Heart left ventricle (tissue), 16 donors: ENCODE measurements around the gene NFE2. TPM values are rescaled to one million over a fixed set of nuclear protein-coding genes. Genes with fewer than 3 reads are reported as not detected.
"Not testable (repeated sequence)": the region's sequence is repeated elsewhere in the genome, so short reads cannot be mapped to it uniquely, and the experiment has no call there.

Source experiments
- ATAC-seq, 4 donors: fragments of 200-7000 bp; cut with Tn5 transposase; one replicate each; pipeline ENCODE4 v1.9.1; 2020 to 2022; ENCODE audit warnings: moderate library complexity in 4 of 4, mild to moderate bottlenecking in 3 of 4, moderate number of reproducible peaks in 1 of 4
- DNase-seq, 5 donors: peaks; one replicate each; pipeline ENCODE4 v3.0.0-alpha.2; 2020
- H3K27ac ChIP-seq, 12 donors: fragments of 200-600 bp; sonication (generic) in 4 of 12; one replicate each; pipeline versions ENCODE4 v1.5.0 to v1.8.0; 2016 to 2022; ENCODE audit warnings: mild to moderate bottlenecking in 2 of 12
- H3K27me3 ChIP-seq, 9 donors: fragments of 200-600 bp; sonication (generic) in 2 of 9; one replicate each; pipeline versions ENCODE4 v1.5.1 to v1.8.0; 2016 to 2022; ENCODE audit warnings: mild to moderate bottlenecking in 3 of 9
- H3K36me3 ChIP-seq, 9 donors: fragments of 200-600 bp; sonication (generic) in 2 of 9; one replicate each; pipeline versions ENCODE4 v1.5.0 to v1.8.0; 2018 to 2022; ENCODE audit warnings: mild to moderate bottlenecking in 2 of 9
- H3K4me1 ChIP-seq, 12 donors: fragments of 200-600 bp; sonication (generic) in 4 of 12; one replicate each; pipeline versions ENCODE4 v1.5.0 to v1.8.0; 2016 to 2022; ENCODE audit warnings: mild to moderate bottlenecking in 3 of 12
- H3K4me3 ChIP-seq, 12 donors: fragments of 200-600 bp; sonication (generic) in 4 of 12; one replicate each; pipeline versions ENCODE4 v1.5.0 to v1.8.0; 2017 to 2022; ENCODE audit warnings: mild to moderate bottlenecking in 9 of 12, moderate library complexity in 4 of 12
- H3K9me3 ChIP-seq, 12 donors: fragments of 200-600 bp; sonication (generic) in 4 of 12; one replicate each; pipeline versions ENCODE4 v1.5.0 to v1.8.0; 2016 to 2022; ENCODE audit warnings: mild to moderate bottlenecking in 1 of 12
- POLR2A ChIP-seq, 2 donors: fragments of 450-650 bp; IDR thresholded peaks; one replicate each; pipeline ENCODE4 v1.6.1; 2017; ENCODE audit warnings: antibody characterized with exemption in 2 of 2, mild to moderate bottlenecking in 2 of 2, moderate library complexity in 2 of 2
- WGBS, 4 donors: extraction: QIAGEN DNeasy Blood & Tissue Kit in 2 of 4; methylation state at CpG; one replicate each; pipeline versions ENCODE4 v1.1.5 to v1.1.7; 2013 to 2018; 5-methylcytosine and 5-hydroxymethylcytosine counted together
- intact Hi-C, 10 donors: fragments of 100-400 bp; cut with DNase I; formaldehyde crosslinking; loops; one replicate each; pipeline versions ENCODE4 v1.11.1 to v1.14.2; 2022
- polyA plus RNA-seq, 2 donors: library from polyadenylated mRNA; stranded (reverse); fragments of 200-250 nt; gene quantifications; one replicate each; pipeline ENCODE4 v1.2.3, GENCODE V29; 2013
- total RNA-seq, 9 donors: library from RNA; depleted of rRNA in 2 of 9; stranded (reverse); fragments of >200 nt in 2 of 9; fragmentation: NEBNext Ultra II Directional in 3 of 9; extraction: Animal tissue kit (Norgen Biotek cat#: 25700) in 3 of 9; gene quantifications; one replicate each; pipeline versions ENCODE4 v1.1.0 to v1.2.4, GENCODE V29; 2016 to 2023
- TF ChIP-seq, protein P1 (sequence below), 12 donors: fragments of 200-600 bp; sonication (generic) in 4 of 12; IDR thresholded peaks; one replicate each; pipeline versions ENCODE4 v1.5.0 to v1.8.0; 2018 to 2022; ENCODE audit warnings: antibody characterized with exemption in 12 of 12, mild to moderate bottlenecking in 5 of 12
- donor health status: ischemic (EF 13 %, LVEDD 7.1; RV severe dilation, severe dysfunction).
- donor health status: healthy with polysubstance abuse.
- donor health status: DM: no; HTN: yes; CAD: no.
- donor health status: DM: no; HTN: no; CAD: no.
- donor health status: ischemic (EF 25% LVEDD 6.9; RV normal size, moderate dysfunction).
- donor health status: ischemic (EF 25% LVEDD 5.7; RV mildly dilated, moderate dysfunction).
- donor health status: healthy.
- donor health status: DM: yes; HTN: yes; CAD: no.
- donor health status: ischemic (EF 35%, LVEDD 5.7; RV mildly dilated, moderate dysfunction).
- donor health status: nonischemic (EF 11% LVEDD 7.7; RV severe dilation, severe dysfunction).
- donor health status: DM: yes; HTN: yes; CAD: no.
- donor health status: PGD.
- donor health status: ischemic (EF 29% LVEDD 5.4; RV normal size, mild dysfunction).
- donor health status: nonischemic (EF 23%, LVEDD 6.1; RV moderate dilation, normal function).

The NFE2 gene
- total and polyA plus RNA-seq, 11 donors = 0.21 to 1.7 (median 0.51) TPM; not detected in 2

DNA sequence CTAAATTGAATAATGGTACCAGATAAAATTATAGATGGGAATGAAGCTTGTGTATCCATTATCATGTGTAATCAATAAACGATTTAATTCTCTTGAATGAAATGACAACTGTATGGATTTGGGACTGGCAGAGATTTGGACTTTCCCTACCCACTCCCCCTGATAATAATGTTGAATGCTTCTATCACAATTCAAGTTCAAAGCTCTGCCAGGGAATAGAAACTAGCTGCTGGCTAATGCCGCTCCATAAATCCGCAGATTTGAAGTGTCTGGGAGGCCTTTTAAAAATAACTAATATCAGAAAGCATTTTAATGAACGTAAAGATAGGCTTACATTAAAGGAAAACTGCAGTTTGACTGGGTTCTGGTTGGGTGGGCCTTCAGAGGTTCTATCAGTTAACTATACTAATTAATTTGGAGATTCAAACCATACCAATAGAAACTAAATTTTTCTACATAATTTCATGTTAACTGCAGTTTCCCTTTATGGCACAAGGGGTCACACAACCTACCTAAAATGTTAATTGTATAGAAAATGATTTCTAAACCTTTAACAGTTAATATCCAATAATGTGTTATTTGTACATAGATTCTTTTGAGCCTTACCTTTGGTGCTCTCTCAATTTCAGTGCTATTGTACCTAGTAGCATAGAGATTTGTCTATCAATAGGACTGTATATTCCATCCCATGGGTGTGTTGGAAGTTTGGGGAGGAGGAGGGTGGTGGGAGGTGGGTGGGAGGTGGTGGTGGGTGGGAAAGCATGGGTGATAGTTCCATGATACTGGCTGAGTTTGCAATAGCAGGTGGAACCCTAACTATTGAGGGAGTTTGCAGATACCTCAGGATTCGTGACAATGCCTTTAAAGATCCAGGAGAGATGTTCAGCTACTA, 15.4 kb downstream of the NFE2 start:
- Histone ChIP-seq H3K27ac (peak overlapping the region in 2 of 12 donors; percentile 15 to 44), H3K36me3 (peaks cover 0 to 82% (median 79%) of the 10 kb centered on the region in 9 donors), H3K4me1 (peaks cover 9 to 72% (median 55%) of the 10 kb centered on the region in 12 donors), H3K9me3 (no peaks in the 10 kb centered on the region), H3K27me3 (no peaks in the 10 kb centered on the region), H3K4me3 (peak overlapping the region in 2 of 12 donors; percentile 1 to 91)
- intact Hi-C loops = loop anchor here in 2 of 10 donors (5.0 to 10.0 kb wide), 2 partner anchors 69 to 72 kb away; no protein-coding TSS in a partner anchor
- WGBS, 4 donors = 46 to 58% (median 53%) methylated on average over 5 of the region's 5 CpGs
- TF ChIP-seq, protein P1, sequence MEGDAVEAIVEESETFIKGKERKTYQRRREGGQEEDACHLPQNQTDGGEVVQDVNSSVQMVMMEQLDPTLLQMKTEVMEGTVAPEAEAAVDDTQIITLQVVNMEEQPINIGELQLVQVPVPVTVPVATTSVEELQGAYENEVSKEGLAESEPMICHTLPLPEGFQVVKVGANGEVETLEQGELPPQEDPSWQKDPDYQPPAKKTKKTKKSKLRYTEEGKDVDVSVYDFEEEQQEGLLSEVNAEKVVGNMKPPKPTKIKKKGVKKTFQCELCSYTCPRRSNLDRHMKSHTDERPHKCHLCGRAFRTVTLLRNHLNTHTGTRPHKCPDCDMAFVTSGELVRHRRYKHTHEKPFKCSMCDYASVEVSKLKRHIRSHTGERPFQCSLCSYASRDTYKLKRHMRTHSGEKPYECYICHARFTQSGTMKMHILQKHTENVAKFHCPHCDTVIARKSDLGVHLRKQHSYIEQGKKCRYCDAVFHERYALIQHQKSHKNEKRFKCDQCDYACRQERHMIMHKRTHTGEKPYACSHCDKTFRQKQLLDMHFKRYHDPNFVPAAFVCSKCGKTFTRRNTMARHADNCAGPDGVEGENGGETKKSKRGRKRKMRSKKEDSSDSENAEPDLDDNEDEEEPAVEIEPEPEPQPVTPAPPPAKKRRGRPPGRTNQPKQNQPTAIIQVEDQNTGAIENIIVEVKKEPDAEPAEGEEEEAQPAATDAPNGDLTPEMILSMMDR (IDR thresholded peaks at IDR 0.05) = peak in 4 of 12 donors; percentile 8 to 32 (median 18)
- TF ChIP-seq POLR2A (IDR thresholded peaks at IDR 0.05) = no peak
- DNase-seq (no peak), ATAC-seq (no peak)

DNA sequence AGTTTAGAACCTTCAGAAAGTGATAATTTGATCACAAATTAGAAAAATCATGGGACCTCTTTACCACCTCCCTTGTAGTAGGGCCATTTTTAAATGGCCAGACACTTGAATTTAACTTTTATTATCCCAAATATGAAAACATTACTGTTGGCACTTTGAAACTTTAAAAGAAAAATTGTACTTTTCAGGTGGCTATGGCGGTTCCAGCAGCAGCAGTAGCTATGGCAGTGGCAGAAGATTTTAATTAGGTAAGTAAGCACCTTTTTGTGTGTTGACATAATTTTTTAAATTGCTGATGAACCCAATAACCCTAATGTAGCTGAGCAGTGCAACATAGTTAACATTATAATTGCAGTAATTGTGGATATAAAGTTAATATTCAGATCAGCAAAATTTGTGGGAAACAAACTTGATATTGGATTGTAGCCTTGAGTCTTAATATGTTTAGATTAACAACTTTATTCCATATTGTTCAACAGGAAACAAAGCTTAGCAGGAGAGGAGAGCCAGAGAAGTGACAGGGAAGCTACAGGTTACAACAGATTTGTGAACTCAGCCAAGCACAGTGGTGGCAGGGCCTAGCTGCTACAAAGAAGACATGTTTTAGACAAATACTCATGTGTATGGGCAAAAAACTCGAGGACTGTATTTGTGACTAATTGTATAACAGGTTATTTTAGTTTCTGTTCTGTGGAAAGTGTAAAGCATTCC, 16.6 kb downstream of the NFE2 start:
- peaks cover 0 to 80% (median 77%) of the 10 kb centered on the region in 9 donors for H3K36me3 ChIP-seq
- peaks cover 9 to 66% (median 55%) of the 10 kb centered on the region in 12 donors for H3K4me1 ChIP-seq
- not testable (repeated sequence) for H3K9me3 ChIP-seq, DNase-seq, H3K27me3 ChIP-seq, ATAC-seq
- H3K4me3 ChIP-seq = peak overlapping the region in 4 of 12 donors; percentile 6 to 91 (median 47)
- WGBS, 4 donors = 44 to 66% (median 59%) methylated on average over 1 to 2 of the region's 2 CpGs
- intact Hi-C loops = loop anchor here in 2 of 10 donors (5.0 to 10.0 kb wide), 2 partner anchors 71 to 73 kb away; no protein-coding TSS in a partner anchor
- H3K27ac ChIP-seq = peak overlapping the region in 2 of 12 donors; percentile 1 to 33

DNA sequence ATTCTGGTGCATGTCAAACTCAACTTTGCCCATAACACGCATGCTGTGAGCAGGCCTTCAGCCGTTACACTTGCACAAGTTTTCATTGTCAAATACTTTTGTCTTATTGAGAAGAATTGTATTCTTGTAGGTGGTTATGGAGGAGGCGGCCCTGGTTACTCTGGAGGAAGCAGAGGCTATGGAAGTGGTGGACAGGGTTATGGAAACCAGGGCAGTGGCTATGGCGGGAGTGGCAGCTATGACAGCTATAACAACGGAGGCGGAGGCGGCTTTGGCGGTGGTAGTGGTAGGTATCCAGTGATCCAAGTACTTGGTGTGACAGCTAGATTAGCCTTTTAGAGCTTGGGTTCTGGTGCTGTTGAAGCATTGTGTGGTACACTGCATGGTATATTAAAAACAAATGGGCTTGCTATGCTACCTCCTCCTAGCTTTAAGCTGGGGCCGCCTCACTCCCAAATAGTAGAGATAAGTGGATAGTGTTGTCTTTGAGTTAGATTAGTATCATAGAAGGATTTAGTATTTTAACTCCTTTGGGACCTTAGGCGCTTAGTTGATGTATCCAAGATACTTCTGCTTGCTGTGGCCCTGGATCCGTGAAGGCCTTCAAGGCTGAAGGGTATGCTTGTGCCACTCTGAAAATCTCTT, 17.7 kb downstream of the NFE2 start:
- Histone ChIP-seq H3K27ac (peak overlapping the region in 2 of 12 donors; percentile 8 to 16), H3K36me3 (peaks cover 0 to 70% (median 66%) of the 10 kb centered on the region in 9 donors), H3K4me3 (peak overlapping the region in 10 of 12 donors; percentile 0 to 93 (median 79)), H3K4me1 (peaks cover 9 to 77% (median 64%) of the 10 kb centered on the region in 12 donors), H3K27me3 (no peaks in the 10 kb centered on the region), H3K9me3 (no peaks in the 10 kb centered on the region)
- WGBS, 4 donors = 31 to 51% (median 45%) methylated on average over 11 of the region's 11 CpGs
- intact Hi-C loops = loop anchor here in 3 of 10 donors (2.0 to 10.0 kb wide), 3 partner anchors 62 to 74 kb away; no protein-coding TSS in a partner anchor
- ATAC-seq (no peak), DNase-seq (no peak)
- TF ChIP-seq, protein P1 (IDR thresholded peaks at IDR 0.05) = no peak
- no peak for TF ChIP-seq POLR2A (IDR thresholded peaks at IDR 0.05)

DNA sequence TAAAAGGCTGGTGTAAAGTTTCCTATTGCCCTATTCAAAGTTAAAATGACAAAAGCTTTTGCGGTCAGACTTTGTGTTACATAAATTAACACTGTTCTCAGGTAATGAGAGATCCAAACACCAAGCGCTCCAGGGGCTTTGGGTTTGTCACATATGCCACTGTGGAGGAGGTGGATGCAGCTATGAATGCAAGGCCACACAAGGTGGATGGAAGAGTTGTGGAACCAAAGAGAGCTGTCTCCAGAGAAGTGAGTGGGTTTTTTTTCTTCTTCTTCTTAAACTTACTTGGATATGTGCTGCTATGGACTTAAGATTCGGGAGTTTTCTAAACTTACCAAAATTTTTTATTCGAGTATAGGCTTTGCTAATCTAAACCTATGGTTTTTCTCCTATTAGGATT, 19.1 kb downstream of the NFE2 start:
- Histone ChIP-seq H3K4me3 (peak overlapping the region; percentile 61 to 93 (median 79)), H3K36me3 (peaks cover 0 to 56% (median 52%) of the 10 kb centered on the region in 9 donors), H3K4me1 (peaks cover 9 to 77% (median 66%) of the 10 kb centered on the region in 12 donors), H3K27ac (peak overlapping the region in 10 of 12 donors; percentile 88 to 99 (median 96))
- WGBS, 4 donors = 17 to 22% (median 20%) methylated on average over 4 of the region's 4 CpGs
- DNase-seq, H3K9me3 ChIP-seq, ATAC-seq, H3K27me3 ChIP-seq: not testable (repeated sequence)
- intact Hi-C loops = loop anchor here in 3 of 10 donors (2.0 to 10.0 kb wide), 4 partner anchors 43 to 76 kb away; partner anchors contain the start of gene COPZ1 (in 1 of the 3)

DNA sequence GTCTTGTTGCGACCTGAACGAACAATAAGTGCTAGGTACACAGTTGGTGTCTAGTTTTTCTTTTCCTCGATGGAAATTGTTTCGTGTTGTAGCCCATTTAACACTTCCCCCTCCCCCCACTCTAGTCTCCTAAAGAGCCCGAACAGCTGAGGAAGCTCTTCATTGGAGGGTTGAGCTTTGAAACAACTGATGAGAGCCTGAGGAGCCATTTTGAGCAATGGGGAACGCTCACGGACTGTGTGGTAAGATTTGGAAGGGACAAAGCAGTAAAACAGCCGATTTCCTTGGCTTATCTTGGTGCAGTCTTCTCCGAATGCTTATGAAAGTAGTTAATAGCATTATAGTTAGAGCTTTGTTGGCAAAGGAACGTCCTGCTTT, 19.6 kb downstream of the NFE2 start:
- WGBS, 4 donors = 0 to 1% (median 0%) methylated on average over 10 of the region's 10 CpGs
- Histone ChIP-seq H3K4me1 (peaks cover 9 to 73% (median 63%) of the 10 kb centered on the region in 12 donors), H3K36me3 (peaks cover 0 to 52% (median 48%) of the 10 kb centered on the region in 9 donors), H3K4me3 (peak overlapping the region; percentile 61 to 93 (median 79)), H3K27ac (peak overlapping the region; percentile 82 to 99 (median 94))
- intact Hi-C loops = loop anchor here in 2 of 10 donors (2.0 to 10.0 kb wide), 3 partner anchors 44 to 76 kb away; partner anchors contain the start of gene COPZ1 (in 1 of the 2)
- not testable (repeated sequence) for ATAC-seq, DNase-seq, H3K27me3 ChIP-seq, H3K9me3 ChIP-seq
